ENCODE results near the gene SLC3A2. TPM values are rescaled to one million over a fixed set of nuclear protein-coding genes. Genes with fewer than 3 reads are reported as not detected.

Gene SLC3A2
- total RNA-seq, 4 donors from 2014 or later = 170 to 234 (median 198) TPM

DNA sequence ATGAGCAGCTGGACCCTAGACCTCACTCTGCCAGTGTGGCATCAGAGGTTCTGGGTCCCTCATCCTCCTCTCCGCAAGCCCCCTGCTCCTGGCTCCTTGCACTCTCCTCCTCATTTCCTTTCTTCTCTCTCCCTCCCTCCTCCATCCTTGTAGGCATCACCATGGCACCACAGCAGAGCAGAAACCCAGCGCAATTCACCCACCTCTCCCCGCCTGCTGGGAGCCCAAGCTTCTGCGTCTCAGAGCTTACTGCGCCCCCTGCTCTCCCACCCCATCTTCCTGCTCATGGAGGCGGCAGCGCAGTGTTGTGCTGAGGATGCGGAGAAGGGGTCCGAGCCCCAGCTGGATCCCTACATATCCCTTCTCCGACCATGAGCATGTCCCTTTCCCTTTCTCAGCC is 38.8 kb downstream of the SLC3A2 start:
- TF ChIP-seq, protein P1, sequence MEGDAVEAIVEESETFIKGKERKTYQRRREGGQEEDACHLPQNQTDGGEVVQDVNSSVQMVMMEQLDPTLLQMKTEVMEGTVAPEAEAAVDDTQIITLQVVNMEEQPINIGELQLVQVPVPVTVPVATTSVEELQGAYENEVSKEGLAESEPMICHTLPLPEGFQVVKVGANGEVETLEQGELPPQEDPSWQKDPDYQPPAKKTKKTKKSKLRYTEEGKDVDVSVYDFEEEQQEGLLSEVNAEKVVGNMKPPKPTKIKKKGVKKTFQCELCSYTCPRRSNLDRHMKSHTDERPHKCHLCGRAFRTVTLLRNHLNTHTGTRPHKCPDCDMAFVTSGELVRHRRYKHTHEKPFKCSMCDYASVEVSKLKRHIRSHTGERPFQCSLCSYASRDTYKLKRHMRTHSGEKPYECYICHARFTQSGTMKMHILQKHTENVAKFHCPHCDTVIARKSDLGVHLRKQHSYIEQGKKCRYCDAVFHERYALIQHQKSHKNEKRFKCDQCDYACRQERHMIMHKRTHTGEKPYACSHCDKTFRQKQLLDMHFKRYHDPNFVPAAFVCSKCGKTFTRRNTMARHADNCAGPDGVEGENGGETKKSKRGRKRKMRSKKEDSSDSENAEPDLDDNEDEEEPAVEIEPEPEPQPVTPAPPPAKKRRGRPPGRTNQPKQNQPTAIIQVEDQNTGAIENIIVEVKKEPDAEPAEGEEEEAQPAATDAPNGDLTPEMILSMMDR (IDR thresholded peaks at IDR 0.05) = no peak
- TF ChIP-seq POLR2A (IDR thresholded peaks at IDR 0.05) (no peak), POLR2AphosphoS5 (IDR thresholded peaks at IDR 0.05) (no peak), EP300 (IDR thresholded peaks at IDR 0.05) (no peak)
- no peaks in the 10 kb centered on the region for H3K9me3 ChIP-seq
- H3K4me1 ChIP-seq = peaks cover 42% of the 10 kb centered on the region
- no peak overlapping the region for H3K4me3 ChIP-seq
- 91% methylated on average over 10 of the region's 10 CpGs for WGBS
- peaks cover 40% of the 10 kb centered on the region for H3K27me3 ChIP-seq
- no peak for DNase-seq (ENCODE audit: low spot score in 2 of 2)
- no peak overlapping the region for H3K27ac ChIP-seq
- no peaks in the 10 kb centered on the region for H3K36me3 ChIP-seq

DNA sequence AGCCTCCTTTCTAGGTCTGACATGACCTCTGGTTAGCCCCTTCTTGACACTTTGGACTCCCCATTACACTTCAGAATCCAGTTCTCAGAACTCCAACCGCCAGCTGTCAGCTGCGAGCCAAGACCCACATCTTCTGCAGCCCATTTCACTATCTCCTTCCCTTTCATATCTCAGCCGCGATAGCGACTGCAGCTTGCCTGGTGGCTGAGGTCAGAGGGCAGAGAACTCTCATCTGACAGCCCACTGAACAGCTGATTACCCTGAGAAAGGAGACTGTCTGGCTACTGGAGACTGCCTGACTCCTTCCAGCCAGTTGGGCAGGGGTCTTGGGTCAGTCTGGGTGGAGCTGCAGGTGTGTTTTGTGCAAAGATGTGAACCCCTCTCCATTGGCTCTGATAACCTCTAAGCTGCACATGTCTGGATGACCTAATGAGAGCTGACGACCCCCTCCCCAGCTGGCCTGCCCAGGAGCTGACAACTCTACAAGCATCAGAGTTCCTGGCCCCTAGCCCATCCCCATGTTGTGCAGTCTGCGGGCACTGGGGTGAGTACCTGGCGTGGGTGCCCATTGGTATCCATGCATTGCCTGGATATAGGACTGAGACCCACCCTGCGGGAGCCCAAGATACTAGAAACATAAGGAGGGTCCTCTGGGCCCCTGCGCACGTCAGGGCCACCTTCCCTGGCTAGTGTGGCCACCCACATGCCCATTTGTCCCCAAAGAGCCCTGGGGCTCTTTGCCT is 39.4 kb downstream of the SLC3A2 start:
- Histone ChIP-seq H3K4me1 (peaks cover 42% of the 10 kb centered on the region), H3K9me3 (no peaks in the 10 kb centered on the region), H3K4me3 (peak overlapping the region; percentile 42), H3K27me3 (peaks cover 46% of the 10 kb centered on the region), H3K36me3 (no peaks in the 10 kb centered on the region), H3K27ac (peak overlapping the region; percentile 78)
- WGBS = 90% methylated on average over 8 of the region's 11 CpGs
- no peak for DNase-seq (ENCODE audit: low spot score in 2 of 2)
- no peak for TF ChIP-seq POLR2A (IDR thresholded peaks at IDR 0.05)
- TF ChIP-seq POLR2AphosphoS5 (IDR thresholded peaks at IDR 0.05) = no peak
- TF ChIP-seq, protein P1 (IDR thresholded peaks at IDR 0.05) = no peak
- no peak for TF ChIP-seq EP300 (IDR thresholded peaks at IDR 0.05)

GRCh38 chr11:62921201-62921572 is 40.5 kb downstream of the SLC3A2 start, which contains the start of gene CHRM1:
CHRM1 (minus strand) TSS chr11:62921363; CDS start chr11:62911100, 10,263 bp downstream.
- DNase-seq (ENCODE audit: low spot score in 2 of 2) = no peak
- peaks cover 57% of the 10 kb centered on the region for H3K27me3 ChIP-seq

GRCh38 chr11:62921573-62922188 is 41.0 kb downstream of the SLC3A2 start:
- H3K36me3 ChIP-seq = no peaks in the 10 kb centered on the region
- no peaks in the 10 kb centered on the region for H3K9me3 ChIP-seq
- peak overlapping the region; percentile 78 for H3K27ac ChIP-seq
- 17% methylated on average over 10 of the region's 19 CpGs for WGBS
- H3K27me3 ChIP-seq = peaks cover 62% of the 10 kb centered on the region
- H3K4me3 ChIP-seq = peak overlapping the region; percentile 42
- TF ChIP-seq, protein P1 (IDR thresholded peaks at IDR 0.05) = no peak
- TF ChIP-seq EP300 (IDR thresholded peaks at IDR 0.05) (no peak), POLR2A (IDR thresholded peaks at IDR 0.05) (no peak), POLR2AphosphoS5 (IDR thresholded peaks at IDR 0.05) (no peak)
- peaks cover 49% of the 10 kb centered on the region for H3K4me1 ChIP-seq
- DNase-seq (ENCODE audit: low spot score in 2 of 2) = no peak

More at GRCh38 chr11:62921201-62921572, 40.5 kb downstream of the SLC3A2 start, which contains the start of gene CHRM1:
- peak within 1 kb of the TSS; percentile 42 for H3K4me3 ChIP-seq
- peak within 1 kb of the TSS; percentile 78 for H3K27ac ChIP-seq
- 24% methylated on average over 9 of the region's 9 CpGs for WGBS
- peaks cover 47% of the 10 kb centered on the region for H3K4me1 ChIP-seq
- no peaks in the 10 kb centered on the region for H3K9me3 ChIP-seq
- no peak for TF ChIP-seq EP300 (IDR thresholded peaks at IDR 0.05)
- TF ChIP-seq, protein P1 (IDR thresholded peaks at IDR 0.05) = no peak
- TF ChIP-seq POLR2AphosphoS5 (IDR thresholded peaks at IDR 0.05) = no peak
- no peak for TF ChIP-seq POLR2A (IDR thresholded peaks at IDR 0.05)
- H3K36me3 ChIP-seq = no peaks in the 10 kb centered on the region

- H3K4me3 ChIP-seq = peak overlapping the region; percentile 42
- no peaks in the 10 kb centered on the region for H3K36me3 ChIP-seq
- TF ChIP-seq POLR2A (IDR thresholded peaks at IDR 0.05) (no peak), EP300 (IDR thresholded peaks at IDR 0.05) (no peak), POLR2AphosphoS5 (IDR thresholded peaks at IDR 0.05) (no peak)
- TF ChIP-seq, protein P1 (IDR thresholded peaks at IDR 0.05) = no peak
- peaks cover 67% of the 10 kb centered on the region for H3K27me3 ChIP-seq
- no peaks in the 10 kb centered on the region for H3K9me3 ChIP-seq
- peak overlapping the region; percentile 78 for H3K27ac ChIP-seq
- WGBS = 14% methylated on average over 1 of the region's 4 CpGs
- no peak for DNase-seq (ENCODE audit: low spot score in 2 of 2)
- peaks cover 49% of the 10 kb centered on the region for H3K4me1 ChIP-seq
Observed at GRCh38 chr11:62922189-62922589, 41.5 kb downstream of the SLC3A2 start.
